Raji (cell line): ENCODE data around the gene MRPS7.

Experiments
- POLR2A ChIP-seq: IDR thresholded peaks from 2 replicates; pipeline ENCODE4 v1.6.1; 2011; ENCODE audit warnings: low read depth, low read length, control low read depth; ENCODE audit not compliant: insufficient read depth

Gene MRPS7

GRCh38 chr17:75288770-75289114, 27.1 kb downstream of the MRPS7 start:
- TF ChIP-seq POLR2A: no peak

GRCh38 chr17:75289115-75289831, 27.6 kb downstream of the MRPS7 start, which contains the start of gene SLC25A19:
Gene SLC25A19 (minus strand): TSS chr17:75289433. CDS start chr17:75286764, 2,669 bp downstream.
- peak; percentile 98 for TF ChIP-seq POLR2A

- TF ChIP-seq POLR2A: no peak; the same call in 1 of the 2 replicates
Observed at GRCh38 chr17:75289832-75290337, 28.2 kb downstream of the MRPS7 start.

GRCh38 chr17:75295201-75296158, 33.8 kb downstream of the MRPS7 start:
- peak; percentile 79 for TF ChIP-seq POLR2A

GRCh38 chr17:75300280-75300679, 38.6 kb downstream of the MRPS7 start:
- no peak for TF ChIP-seq POLR2A

GRCh38 chr17:75301049-75301448, 39.4 kb downstream of the MRPS7 start:
- TF ChIP-seq POLR2A: no peak

GRCh38 chr17:75301502-75302206, 40.0 kb downstream of the MRPS7 start:
- TF ChIP-seq POLR2A: no peak

- TF ChIP-seq POLR2A: no peak
Observed at GRCh38 chr17:75307957-75308731, 46.5 kb downstream of the MRPS7 start.

GRCh38 chr17:75308732-75309629, 47.3 kb downstream of the MRPS7 start:
- no peak for TF ChIP-seq POLR2A

GRCh38 chr17:75313941-75314551, 52.4 kb downstream of the MRPS7 start:
- TF ChIP-seq POLR2A: no peak

GRCh38 chr17:75315541-75316243, 54.0 kb downstream of the MRPS7 start:
- TF ChIP-seq POLR2A: no peak
